Neutrophil (primary cell): ENCODE measurements around the gene THSD7B.
"Not testable (repeated sequence)": the region's sequence is repeated elsewhere in the genome, so short reads cannot be mapped to it uniquely, and the experiment has no call there.

Experiments
- H3K27ac ChIP-seq: fragments of 200-600 bp; sonication (generic); 2 replicates; pipeline ENCODE4 v1.5.1; 2016; ENCODE audit warnings: mild to moderate bottlenecking, moderate library complexity
- H3K27me3 ChIP-seq: fragments of 200-600 bp; sonication (generic); 2 replicates; pipeline ENCODE4 v1.6.0; 2016; ENCODE audit warnings: mild to moderate bottlenecking
- H3K36me3 ChIP-seq: fragments of 200-600 bp; sonication (generic); 2 replicates; pipeline ENCODE4 v1.5.1; 2017
- H3K4me1 ChIP-seq, 2 experiments: fragments of 200-600 bp in 1 of 2; sonication (generic) in 1 of 2; 1 replicate in 1 of 2; 2 replicates in 1 of 2; pipeline versions ENCODE4 v1.5.1 to v1.6.1; 2013 to 2016; ENCODE audit warnings: low read depth in 1 of 2, low read length in 1 of 2, mild to moderate bottlenecking in 1 of 2, moderate library complexity in 1 of 2; ENCODE audit not compliant: control insufficient read depth in 1 of 2, insufficient read depth in 1 of 2
- H3K4me3 ChIP-seq, 2 experiments: fragments of 200-600 bp in 1 of 2; sonication (generic) in 1 of 2; 1 replicate in 1 of 2; 2 replicates in 1 of 2; pipeline ENCODE4 v1.5.1; 2013 to 2016; ENCODE audit warnings: low read depth in 1 of 2, low read length in 1 of 2, mild to moderate bottlenecking in 1 of 2, moderate library complexity in 1 of 2
- H3K9me3 ChIP-seq: fragments of 200-600 bp; sonication (generic); 2 replicates; pipeline ENCODE4 v1.5.1; 2016
- TF ChIP-seq, protein P1 (sequence below): fragments of 200-600 bp; sonication (generic); IDR thresholded peaks from 2 replicates; pipeline ENCODE4 v1.5.1; 2016; ENCODE audit warnings: antibody characterized with exemption

The THSD7B gene

DNA sequence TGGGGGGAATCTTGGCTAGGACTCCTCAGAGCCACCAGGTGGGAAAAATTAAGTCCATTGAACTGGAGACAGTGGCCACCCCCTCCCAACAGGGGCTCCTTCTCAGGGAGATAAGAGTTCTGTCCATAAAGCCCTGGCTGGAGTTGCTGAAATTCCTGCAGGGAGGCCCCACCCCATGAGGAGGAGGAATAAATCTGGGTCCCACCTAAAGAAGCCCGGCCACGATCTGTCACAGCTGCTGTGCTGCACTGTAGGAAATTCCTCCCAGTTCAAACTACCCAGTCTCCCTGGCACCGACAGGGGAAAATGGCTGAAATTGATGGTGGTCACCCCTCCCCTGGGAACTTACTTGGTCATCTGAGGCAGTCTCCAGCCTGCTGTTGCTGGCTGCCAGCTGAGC is 215.0 kb downstream of the THSD7B start:
- no peaks in the 10 kb centered on the region for H3K9me3 ChIP-seq
- H3K27me3 ChIP-seq, result no peaks in the 10 kb centered on the region
- no peak overlapping the region for H3K4me3 ChIP-seq
- H3K36me3 ChIP-seq, result no peaks in the 10 kb centered on the region
- TF ChIP-seq, protein P1, sequence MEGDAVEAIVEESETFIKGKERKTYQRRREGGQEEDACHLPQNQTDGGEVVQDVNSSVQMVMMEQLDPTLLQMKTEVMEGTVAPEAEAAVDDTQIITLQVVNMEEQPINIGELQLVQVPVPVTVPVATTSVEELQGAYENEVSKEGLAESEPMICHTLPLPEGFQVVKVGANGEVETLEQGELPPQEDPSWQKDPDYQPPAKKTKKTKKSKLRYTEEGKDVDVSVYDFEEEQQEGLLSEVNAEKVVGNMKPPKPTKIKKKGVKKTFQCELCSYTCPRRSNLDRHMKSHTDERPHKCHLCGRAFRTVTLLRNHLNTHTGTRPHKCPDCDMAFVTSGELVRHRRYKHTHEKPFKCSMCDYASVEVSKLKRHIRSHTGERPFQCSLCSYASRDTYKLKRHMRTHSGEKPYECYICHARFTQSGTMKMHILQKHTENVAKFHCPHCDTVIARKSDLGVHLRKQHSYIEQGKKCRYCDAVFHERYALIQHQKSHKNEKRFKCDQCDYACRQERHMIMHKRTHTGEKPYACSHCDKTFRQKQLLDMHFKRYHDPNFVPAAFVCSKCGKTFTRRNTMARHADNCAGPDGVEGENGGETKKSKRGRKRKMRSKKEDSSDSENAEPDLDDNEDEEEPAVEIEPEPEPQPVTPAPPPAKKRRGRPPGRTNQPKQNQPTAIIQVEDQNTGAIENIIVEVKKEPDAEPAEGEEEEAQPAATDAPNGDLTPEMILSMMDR, result no peak
- no peaks in the 10 kb centered on the region for H3K4me1 ChIP-seq
- no peak overlapping the region for H3K27ac ChIP-seq

DNA sequence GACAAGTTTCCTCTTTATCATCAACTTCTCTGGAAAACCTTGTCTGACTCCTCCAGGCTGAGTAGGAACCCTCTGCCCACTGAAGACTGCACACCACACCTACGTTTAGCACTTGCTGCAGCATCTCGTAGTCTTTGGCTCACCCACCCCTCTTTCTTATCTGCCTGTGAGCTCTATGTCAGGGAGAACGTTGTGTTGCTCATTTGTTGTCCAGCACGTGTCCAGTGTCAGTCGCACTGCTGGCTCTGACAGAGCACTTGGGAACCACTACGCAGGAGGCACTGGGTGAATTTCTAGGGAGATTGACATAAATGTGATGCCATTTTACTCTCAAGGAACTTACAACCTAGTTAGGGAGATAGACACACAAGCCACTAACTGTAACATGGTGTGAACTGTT is 216.3 kb downstream of the THSD7B start:
- H3K27me3 ChIP-seq, H3K27ac ChIP-seq, H3K9me3 ChIP-seq, H3K36me3 ChIP-seq, H3K4me1 ChIP-seq, H3K4me3 ChIP-seq: not testable (repeated sequence)

DNA sequence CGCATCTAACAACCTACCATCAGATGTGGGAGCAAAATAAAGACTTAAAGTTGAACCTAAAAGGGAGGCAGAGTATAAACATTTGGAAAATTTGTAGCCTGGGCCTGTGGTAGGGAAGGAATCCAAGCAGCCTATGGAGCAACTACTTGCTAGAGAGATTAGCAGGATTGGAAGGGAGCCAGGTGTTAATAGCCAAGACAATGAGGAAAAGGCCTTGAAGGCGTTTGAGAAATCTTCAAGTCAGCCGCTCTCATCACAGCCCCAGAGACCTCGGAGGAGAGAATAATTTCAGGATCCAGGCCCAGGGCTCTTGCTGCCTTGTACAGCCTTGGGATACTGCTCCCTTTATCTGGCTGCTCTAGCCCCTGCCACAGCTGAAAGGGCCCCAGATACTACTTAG is 219.7 kb downstream of the THSD7B start:
- Histone ChIP-seq H3K9me3 (no peaks in the 10 kb centered on the region), H3K27ac (no peak overlapping the region), H3K4me1 (no peaks in the 10 kb centered on the region), H3K4me3 (no peak overlapping the region), H3K27me3 (no peaks in the 10 kb centered on the region), H3K36me3 (no peaks in the 10 kb centered on the region)
- TF ChIP-seq, protein P1, result no peak

DNA sequence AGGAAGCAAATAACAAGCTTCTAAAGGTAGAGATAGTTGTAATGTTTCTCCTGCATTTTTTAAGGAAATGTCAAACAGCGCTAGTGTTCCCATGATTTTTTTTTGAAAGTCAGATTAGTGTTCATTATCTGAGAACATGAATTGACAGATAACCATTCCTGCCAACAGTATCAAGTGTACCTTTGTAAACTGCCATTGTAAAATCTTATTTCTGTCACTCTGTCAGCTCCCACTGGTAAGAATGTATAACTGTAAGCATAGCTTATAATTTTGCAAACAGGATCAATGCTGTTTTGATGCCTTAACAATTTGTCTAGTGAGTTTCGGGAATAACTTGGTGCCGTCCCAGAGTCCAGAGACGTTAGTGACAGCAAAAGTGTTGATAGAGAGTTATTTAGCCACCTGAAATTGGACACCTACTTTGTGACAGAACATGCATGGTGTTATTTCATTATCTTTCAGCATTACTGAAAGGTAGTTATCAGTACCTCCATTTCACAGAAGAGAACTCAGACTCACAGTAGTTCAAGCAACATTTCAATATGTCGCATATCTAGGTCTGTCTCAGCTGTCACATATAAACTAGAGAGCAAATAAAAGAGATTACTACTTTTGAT is 221.4 kb downstream of the THSD7B start:
- no peak overlapping the region for H3K4me3 ChIP-seq
- no peaks in the 10 kb centered on the region for H3K4me1 ChIP-seq
- no peak overlapping the region for H3K27ac ChIP-seq
- no peaks in the 10 kb centered on the region for H3K27me3 ChIP-seq
- H3K36me3 ChIP-seq, result no peaks in the 10 kb centered on the region
- H3K9me3 ChIP-seq, result no peaks in the 10 kb centered on the region
- TF ChIP-seq, protein P1, result no peak

DNA sequence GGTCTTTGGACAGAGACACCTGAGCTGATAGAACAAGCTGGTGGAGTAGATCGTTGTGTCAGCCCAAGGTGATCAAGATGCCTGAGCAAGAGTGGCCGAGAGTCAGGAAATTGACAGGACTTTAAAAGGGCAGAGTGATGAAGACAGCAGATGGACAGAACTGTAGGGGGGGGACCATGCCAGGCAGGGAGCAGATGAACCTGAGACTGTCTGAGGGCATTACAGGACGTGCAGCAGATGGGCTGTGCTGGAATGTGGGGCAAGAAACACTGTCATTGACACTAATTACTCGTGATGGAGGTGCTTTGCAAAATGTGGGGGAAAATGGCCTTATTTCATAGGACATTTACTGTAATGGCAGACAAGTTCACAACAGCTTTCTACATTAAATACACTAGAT is 225.0 kb downstream of the THSD7B start:
- Histone ChIP-seq H3K27ac (no peak overlapping the region), H3K4me3 (no peak overlapping the region), H3K36me3 (no peaks in the 10 kb centered on the region), H3K9me3 (no peaks in the 10 kb centered on the region), H3K27me3 (no peaks in the 10 kb centered on the region), H3K4me1 (no peaks in the 10 kb centered on the region)
- TF ChIP-seq, protein P1, result no peak

DNA sequence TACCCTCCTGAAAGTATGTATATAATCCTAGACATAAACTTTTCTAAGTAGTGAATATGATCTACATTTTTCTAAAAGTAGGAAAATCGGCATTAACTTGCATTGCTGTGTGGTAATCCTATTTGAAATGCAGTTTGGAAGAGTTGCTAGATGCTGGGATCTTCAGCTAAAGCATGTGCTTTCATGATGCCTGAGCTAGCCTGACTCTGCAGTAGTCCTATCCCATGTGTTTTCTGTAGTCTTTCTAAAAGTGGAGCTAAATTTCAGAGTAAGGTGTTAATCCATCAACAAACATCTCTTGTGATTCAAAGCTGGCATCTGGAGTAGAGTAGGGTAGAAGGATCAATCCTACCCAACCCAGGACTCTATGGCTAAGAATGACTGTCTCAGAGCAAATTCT is 229.4 kb downstream of the THSD7B start:
- H3K27ac ChIP-seq, result no peak overlapping the region
- no peaks in the 10 kb centered on the region for H3K9me3 ChIP-seq
- TF ChIP-seq, protein P1, result no peak
- no peak overlapping the region for H3K4me3 ChIP-seq
- no peaks in the 10 kb centered on the region for H3K36me3 ChIP-seq
- H3K27me3 ChIP-seq, result no peaks in the 10 kb centered on the region
- no peaks in the 10 kb centered on the region for H3K4me1 ChIP-seq
